WTC11 (cell line): ENCODE results near the gene RPS6KL1. TPM values are rescaled to one million over a fixed set of nuclear protein-coding genes. Genes with fewer than 3 reads are reported as not detected.

ENCODE experiments used
- ATAC-seq: fragments of 200-7000 bp; cut with Tn5 transposase; 2 replicates; pipeline ENCODE4 v1.10.0; 2021; ENCODE audit warnings: mild to moderate bottlenecking, moderate library complexity
- CTCF ChIA-PET: fragments of 300-600 bp; sonication (Branson Sonifier 250); formaldehyde crosslinking; loops from one replicate; lab custom pipeline; 2021; ENCODE audit warnings: antibody characterized with exemption; lab: Charles Lee
- POLR2A ChIA-PET: fragments of 350-600 bp; sonication (Branson Sonifier 250); formaldehyde crosslinking; loops from one replicate; lab custom pipeline; 2021; ENCODE audit warnings: antibody characterized with exemption; lab: Charles Lee
- DNase-seq: peaks from one replicate; pipeline ENCODE4 v3.0.0; 2021; ENCODE audit warnings: low spot score
- H3K27ac Mint-ChIP-seq: 2 replicates; pipeline ENCODE4 v1.8.0; 2021; ENCODE audit warnings: mixed read lengths
- H3K27me3 Mint-ChIP-seq: 2 replicates; pipeline ENCODE4 v1.8.0; 2021; ENCODE audit warnings: low read depth, mild to moderate bottlenecking, moderate library complexity, mixed read lengths
- H3K36me3 Mint-ChIP-seq: 2 replicates; pipeline ENCODE4 v1.8.0; 2021; ENCODE audit warnings: mixed read lengths
- H3K4me1 Mint-ChIP-seq: 2 replicates; pipeline ENCODE4 v1.8.0; 2022; ENCODE audit warnings: mixed read lengths
- H3K4me3 Mint-ChIP-seq: 2 replicates; pipeline ENCODE4 v1.8.0; 2021; ENCODE audit warnings: mild to moderate bottlenecking, moderate library complexity, mixed read lengths
- H3K9me3 Mint-ChIP-seq: 2 replicates; pipeline ENCODE4 v1.8.0; 2021; ENCODE audit warnings: mixed read lengths
- CDX4 ChIP-seq: fragments of 250-450 bp; sonication (Bioruptor Pico); IDR thresholded peaks from 2 replicates; pipeline ENCODE4 v1.9.0; 2021; ENCODE audit warnings: moderate library complexity, mild to moderate bottlenecking, inconsistent platforms, borderline replicate concordance
- E2F1 ChIP-seq: sonication (generic); formaldehyde crosslinking; IDR thresholded peaks from 2 replicates; pipeline ENCODE4 v1.8.0; 2022; ENCODE audit warnings: mild to moderate bottlenecking, missing genetic modification reagents
- ESRRA ChIP-seq: sonication (generic); formaldehyde crosslinking; IDR thresholded peaks from 2 replicates; pipeline ENCODE4 v1.8.1; 2022; ENCODE audit warnings: mild to moderate bottlenecking, missing genetic modification reagents, borderline replicate concordance
- JAZF1 ChIP-seq: fragments of 250-450 bp; sonication (Bioruptor Pico); IDR thresholded peaks from 2 replicates; pipeline ENCODE4 v1.9.0; 2021; ENCODE audit warnings: moderate library complexity, mild to moderate bottlenecking, inconsistent platforms
- KAT7 ChIP-seq: sonication (generic); formaldehyde crosslinking; IDR thresholded peaks from 2 replicates; pipeline ENCODE4 v1.8.1; 2023; ENCODE audit warnings: missing genetic modification reagents, mild to moderate bottlenecking, borderline replicate concordance
- NFATC4 ChIP-seq: fragments of 250-450 bp; sonication (Bioruptor Pico); IDR thresholded peaks from 2 replicates; pipeline ENCODE4 v1.9.0; 2021; ENCODE audit warnings: mild to moderate bottlenecking
- NR2C2 ChIP-seq: sonication (generic); formaldehyde crosslinking; IDR thresholded peaks from 2 replicates; pipeline ENCODE4 v1.8.0; 2022; ENCODE audit warnings: mild to moderate bottlenecking, missing genetic modification reagents
- SMAD3 ChIP-seq: sonication (generic); formaldehyde crosslinking; IDR thresholded peaks from 2 replicates; pipeline ENCODE4 v1.8.0; 2022; ENCODE audit warnings: missing genetic modification reagents, mild to moderate bottlenecking, borderline replicate concordance
- ZBTB21 ChIP-seq: sonication (generic); formaldehyde crosslinking; IDR thresholded peaks from 2 replicates; pipeline ENCODE4 v1.8.1; 2023; ENCODE audit warnings: mild to moderate bottlenecking, missing genetic modification reagents, borderline replicate concordance
- ZMAT4 ChIP-seq: fragments of 250-450 bp; sonication (Bioruptor Pico); IDR thresholded peaks from 2 replicates; pipeline ENCODE4 v1.9.0; 2021; ENCODE audit warnings: mild to moderate bottlenecking
- ZNF532 ChIP-seq: fragments of 250-450 bp; sonication (Bioruptor Pico); IDR thresholded peaks from 2 replicates; pipeline ENCODE4 v1.9.0; 2021; ENCODE audit warnings: mild to moderate bottlenecking, borderline replicate concordance
- total RNA-seq: library from RNA; stranded (reverse); gene quantifications from 3 replicates; pipeline ENCODE4 v1.2.3, GENCODE V29; 2021

The RPS6KL1 gene
- total RNA-seq, 1 experiment from 2014 or later: 10.6 TPM

- no peak for TF ChIP-seq CDX4 (CRISPR knock-in tag)
- no peak for TF ChIP-seq JAZF1 (CRISPR knock-in tag)
- TF ChIP-seq NR2C2 (CRISPR knock-in tag): no peak
- no peak for TF ChIP-seq SMAD3 (CRISPR knock-in tag)
- TF ChIP-seq E2F1: no peak
- TF ChIP-seq NFATC4 (CRISPR knock-in tag): no peak
- no peak for TF ChIP-seq KAT7 (CRISPR knock-in tag)
These were observed 24.5 kb upstream of the RPS6KL1 start (continued) for GRCh38 chr14:74947353-74948227.

GRCh38 chr14:74946659-74947281 is 23.7 kb upstream of the RPS6KL1 start:
- ATAC-seq: no peak
- CTCF ChIA-PET: interaction anchor here (0.6 to 4.5 kb wide), 17 partner anchors 8 to 142 kb away, joined by 3 to 60 read pairs (median 8); partner anchors contain the start of genes ACYP1, PGF, RPS6KL1 and ZC2HC1C
- no peaks in the 10 kb centered on the region for H3K9me3 Mint-ChIP-seq

More at GRCh38 chr14:74946659-74947281, 23.7 kb upstream of the RPS6KL1 start:
- POLR2A ChIA-PET: no interaction called here
- TF ChIP-seq ZNF532 (CRISPR knock-in tag): no peak
- no peak for TF ChIP-seq ZMAT4 (CRISPR knock-in tag)
- TF ChIP-seq ESRRA (CRISPR knock-in tag): no peak
- peak; percentile 4; the same call in 1 of the 2 replicates for TF ChIP-seq ZBTB21 (CRISPR knock-in tag)
- H3K36me3 Mint-ChIP-seq: no peaks in the 10 kb centered on the region
- H3K4me1 Mint-ChIP-seq: peaks cover 7% of the 10 kb centered on the region
- no peak for DNase-seq
- H3K27ac Mint-ChIP-seq: no peak overlapping the region
- H3K27me3 Mint-ChIP-seq: no peaks in the 10 kb centered on the region
- H3K4me3 Mint-ChIP-seq: no peak overlapping the region
